Upper lobe of left lung (tissue), 4 donors: ENCODE results near the gene UNCX.

Experiments used
- POLR2A ChIP-seq, 4 donors: fragments of 450-650 bp; IDR thresholded peaks; one replicate each; pipeline ENCODE4 v1.5.1; 2016 to 2017; ENCODE audit warnings: antibody characterized with exemption in 4 of 4, mild to moderate bottlenecking in 2 of 4
- POLR2AphosphoS5 ChIP-seq, 2 donors: sonication (generic); formaldehyde crosslinking; IDR thresholded peaks; one replicate each; pipeline ENCODE4 v1.5.1; 2017; ENCODE audit warnings: antibody characterized with exemption in 2 of 2
- TF ChIP-seq, protein P1 (sequence below), 6 experiments: fragments of 450-650 bp in 4 of 6; fragments of 200-600 bp in 2 of 6; sonication (generic) in 2 of 6; IDR thresholded peaks; one replicate each; pipeline ENCODE4 v1.5.1; 2016 to 2019; ENCODE audit warnings: antibody characterized with exemption in 6 of 6

DNA sequence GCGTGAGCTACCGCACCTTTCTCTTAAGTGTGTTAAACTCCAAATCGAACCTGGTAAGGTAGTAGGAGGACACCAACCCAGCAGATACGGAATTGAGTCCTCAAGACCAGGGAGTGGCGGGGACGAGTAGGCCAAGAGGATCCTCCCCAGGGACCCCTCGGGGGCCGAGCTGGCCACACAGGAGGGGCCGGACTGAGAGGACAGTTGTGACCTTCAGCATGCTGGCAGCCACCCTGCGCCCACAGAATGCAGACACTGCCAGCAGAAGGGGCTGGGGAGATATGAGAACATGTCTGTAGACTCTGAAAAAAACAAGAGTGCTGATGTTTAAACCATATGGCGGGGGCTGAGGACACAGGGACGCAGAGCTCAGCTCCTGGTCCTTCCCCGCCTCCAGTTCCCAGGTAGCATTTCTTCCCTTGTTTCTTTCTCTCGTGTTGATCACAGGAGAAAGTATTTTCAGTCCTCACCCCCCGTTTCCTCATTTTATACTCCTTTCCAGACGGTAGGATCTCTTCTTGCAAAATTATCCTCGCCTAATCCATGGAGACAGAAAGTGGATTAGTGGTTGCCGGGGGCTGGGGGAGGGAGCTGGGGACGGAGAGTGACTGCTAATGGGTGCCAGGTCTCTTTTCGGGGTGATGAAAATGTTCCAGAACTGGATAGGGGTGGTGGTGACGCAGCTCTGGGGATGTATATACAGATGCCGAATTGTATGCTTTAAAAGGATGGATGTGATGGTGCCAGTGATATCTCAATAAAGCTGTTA lies 11.5 kb upstream of the UNCX start:
- TF ChIP-seq, protein P1, sequence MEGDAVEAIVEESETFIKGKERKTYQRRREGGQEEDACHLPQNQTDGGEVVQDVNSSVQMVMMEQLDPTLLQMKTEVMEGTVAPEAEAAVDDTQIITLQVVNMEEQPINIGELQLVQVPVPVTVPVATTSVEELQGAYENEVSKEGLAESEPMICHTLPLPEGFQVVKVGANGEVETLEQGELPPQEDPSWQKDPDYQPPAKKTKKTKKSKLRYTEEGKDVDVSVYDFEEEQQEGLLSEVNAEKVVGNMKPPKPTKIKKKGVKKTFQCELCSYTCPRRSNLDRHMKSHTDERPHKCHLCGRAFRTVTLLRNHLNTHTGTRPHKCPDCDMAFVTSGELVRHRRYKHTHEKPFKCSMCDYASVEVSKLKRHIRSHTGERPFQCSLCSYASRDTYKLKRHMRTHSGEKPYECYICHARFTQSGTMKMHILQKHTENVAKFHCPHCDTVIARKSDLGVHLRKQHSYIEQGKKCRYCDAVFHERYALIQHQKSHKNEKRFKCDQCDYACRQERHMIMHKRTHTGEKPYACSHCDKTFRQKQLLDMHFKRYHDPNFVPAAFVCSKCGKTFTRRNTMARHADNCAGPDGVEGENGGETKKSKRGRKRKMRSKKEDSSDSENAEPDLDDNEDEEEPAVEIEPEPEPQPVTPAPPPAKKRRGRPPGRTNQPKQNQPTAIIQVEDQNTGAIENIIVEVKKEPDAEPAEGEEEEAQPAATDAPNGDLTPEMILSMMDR (IDR thresholded peaks at IDR 0.05), result no peak
- TF ChIP-seq POLR2A (IDR thresholded peaks at IDR 0.05), result no peak
- no peak for TF ChIP-seq POLR2AphosphoS5 (IDR thresholded peaks at IDR 0.05)
